Mucosa of gallbladder (tissue), 1 donor: Measurements from ENCODE around the gene MYT1. TPM values are rescaled to one million over a fixed set of nuclear protein-coding genes. Genes with fewer than 3 reads are reported as not detected.
"Not testable (repeated sequence)": the region's sequence is repeated elsewhere in the genome, so short reads cannot be mapped to it uniquely, and the experiment has no call there.

Experiments
- DNase-seq: peaks from one replicate; pipeline ENCODE4 v3.0.0-alpha.2; 2020; ENCODE audit warnings: low spot score
- total RNA-seq: library from RNA; stranded (reverse); gene quantifications from one replicate; pipeline ENCODE4 v1.2.1, GENCODE V29; 2021
- donor health status: DM: no; HTN: no; CAD: no.

Gene MYT1
- total RNA-seq, 1 donor from 2014 or later, result 0.17 TPM

- DNase-seq, result no peak
Measured at GRCh38 chr20:64265201-64265600, 100.9 kb downstream of the MYT1 start.

DNA sequence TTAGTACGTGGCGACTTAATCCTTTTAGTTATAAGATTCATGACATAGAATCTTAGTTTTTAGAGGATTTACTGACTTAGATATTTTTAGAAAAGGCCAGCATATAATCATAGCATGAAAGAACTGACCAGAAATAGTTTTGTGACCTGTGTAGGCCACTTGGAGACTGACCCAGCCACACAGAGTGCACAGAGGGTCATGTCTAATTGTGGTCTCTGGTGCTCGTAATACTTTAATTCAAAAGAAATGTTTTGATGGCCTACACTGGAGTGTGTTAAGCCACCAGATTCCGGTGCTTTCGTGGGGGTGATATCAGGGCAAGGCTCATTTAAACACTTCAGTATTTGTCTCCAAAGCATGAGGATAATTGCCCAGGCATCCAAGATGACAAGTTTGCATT is 102.7 kb downstream of the MYT1 start:
- DNase-seq, result no peak

GRCh38 chr20:64268174-64268573 is 103.9 kb downstream of the MYT1 start:
- no peak for DNase-seq

DNA sequence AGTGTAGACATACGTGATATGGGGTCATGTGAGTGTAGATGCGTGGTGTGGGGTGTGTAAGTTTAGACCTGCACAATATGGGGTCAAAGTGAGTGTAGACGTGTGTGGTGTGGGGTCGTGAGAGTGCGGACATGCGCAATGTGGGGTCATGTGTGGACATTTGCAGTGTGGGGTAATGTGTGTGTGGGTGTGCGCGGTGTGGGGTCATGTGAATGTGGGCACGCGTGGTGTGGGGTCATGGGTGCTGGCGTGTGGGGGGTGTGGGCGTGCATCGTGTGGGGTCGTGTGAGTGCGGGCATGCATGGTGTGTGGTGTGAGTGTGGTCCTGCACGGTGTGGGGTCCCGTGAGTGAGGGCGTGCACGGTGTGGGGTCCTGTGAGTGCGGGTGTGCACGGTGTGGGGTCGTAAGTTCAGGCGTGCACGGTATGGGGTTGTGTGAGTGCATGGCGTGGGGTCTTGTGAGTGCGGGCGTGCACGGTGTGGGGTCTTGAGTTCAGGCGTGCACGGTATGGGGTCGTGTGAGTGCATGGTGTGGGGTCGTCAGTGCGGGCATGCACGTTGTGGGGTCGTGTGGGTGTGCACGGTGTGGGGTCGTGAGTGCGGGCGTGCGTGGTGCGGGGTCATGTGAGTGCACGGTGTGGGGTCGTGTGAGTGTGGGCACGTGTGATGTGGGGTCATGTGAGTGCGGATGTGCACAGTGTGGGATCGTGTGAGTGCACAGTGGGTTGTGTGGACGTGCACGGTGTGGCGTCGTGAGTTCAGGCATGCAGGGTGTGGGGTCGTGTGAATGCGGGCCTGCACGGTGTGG is 105.6 kb downstream of the MYT1 start:
- DNase-seq, result no peak

GRCh38 chr20:64271636-64272035 is 107.4 kb downstream of the MYT1 start:
- DNase-seq, result no peak

- DNase-seq, result no peak
Measured at GRCh38 chr20:64273109-64273508, 108.9 kb downstream of the MYT1 start.

- DNase-seq, result no peak
Measured at GRCh38 chr20:64276817-64277216, 112.6 kb downstream of the MYT1 start.

GRCh38 chr20:64277571-64278316 is 113.5 kb downstream of the MYT1 start:
- no peak for DNase-seq

DNA sequence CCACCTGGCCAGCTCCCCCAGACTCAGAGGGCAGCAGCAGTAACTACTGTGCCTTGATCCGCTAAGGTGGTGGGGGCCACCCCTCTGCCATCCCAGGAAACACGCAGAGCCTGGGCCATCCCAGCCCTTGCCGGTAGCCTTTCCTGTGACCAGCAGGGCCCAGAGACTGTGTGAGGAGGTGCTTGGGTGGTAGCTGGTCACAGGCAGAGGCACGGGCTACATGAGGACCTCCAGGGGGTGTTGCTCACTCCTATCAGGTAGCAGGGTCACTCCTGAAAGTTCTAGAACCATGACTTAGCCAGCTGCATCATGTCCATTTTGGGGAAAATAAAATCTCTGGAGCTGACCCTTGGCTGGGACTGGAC is 114.0 kb downstream of the MYT1 start:
- DNase-seq, result no peak

- no peak for DNase-seq
Measured at GRCh38 chr20:64279826-64280459, 115.7 kb downstream of the MYT1 start.

DNA sequence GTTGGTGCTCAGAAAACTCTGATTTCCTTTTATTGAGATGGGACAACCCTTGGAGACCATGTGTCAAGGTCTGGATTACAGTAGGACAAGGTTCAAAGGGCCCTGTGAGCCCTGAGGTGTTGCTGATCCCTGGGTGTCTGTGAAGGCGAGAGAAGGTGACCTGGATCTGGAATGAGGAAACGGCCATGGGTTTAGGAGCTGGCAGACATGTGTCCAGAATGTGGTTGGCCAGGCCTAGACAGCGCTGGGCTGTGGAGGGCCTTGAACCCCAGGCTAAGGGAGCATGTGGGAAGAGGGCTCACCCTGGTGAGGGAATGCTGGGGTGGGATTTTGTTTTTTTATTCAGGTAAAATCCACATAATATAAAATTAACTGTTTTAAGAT is 116.2 kb downstream of the MYT1 start:
- no peak for DNase-seq

DNA sequence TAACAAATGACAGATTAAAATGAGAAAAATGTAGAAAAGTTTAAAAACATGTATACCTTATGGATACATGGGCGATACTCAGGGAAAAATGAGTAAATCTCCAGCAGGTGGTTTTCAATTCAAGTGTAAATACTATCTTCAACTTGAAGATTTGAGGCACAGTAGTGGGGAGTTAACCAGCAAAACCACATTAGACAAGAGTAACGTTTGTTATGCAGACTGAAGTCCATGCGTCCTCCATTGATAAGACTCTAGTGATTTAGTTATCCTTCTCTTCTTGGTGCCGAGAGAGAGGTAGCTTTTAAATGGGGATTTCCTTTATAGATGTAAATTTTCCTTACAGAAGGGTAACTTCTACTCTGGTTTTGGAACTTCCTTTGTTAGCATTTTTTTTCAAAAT is 119.4 kb downstream of the MYT1 start:
- DNase-seq, result no peak

DNA sequence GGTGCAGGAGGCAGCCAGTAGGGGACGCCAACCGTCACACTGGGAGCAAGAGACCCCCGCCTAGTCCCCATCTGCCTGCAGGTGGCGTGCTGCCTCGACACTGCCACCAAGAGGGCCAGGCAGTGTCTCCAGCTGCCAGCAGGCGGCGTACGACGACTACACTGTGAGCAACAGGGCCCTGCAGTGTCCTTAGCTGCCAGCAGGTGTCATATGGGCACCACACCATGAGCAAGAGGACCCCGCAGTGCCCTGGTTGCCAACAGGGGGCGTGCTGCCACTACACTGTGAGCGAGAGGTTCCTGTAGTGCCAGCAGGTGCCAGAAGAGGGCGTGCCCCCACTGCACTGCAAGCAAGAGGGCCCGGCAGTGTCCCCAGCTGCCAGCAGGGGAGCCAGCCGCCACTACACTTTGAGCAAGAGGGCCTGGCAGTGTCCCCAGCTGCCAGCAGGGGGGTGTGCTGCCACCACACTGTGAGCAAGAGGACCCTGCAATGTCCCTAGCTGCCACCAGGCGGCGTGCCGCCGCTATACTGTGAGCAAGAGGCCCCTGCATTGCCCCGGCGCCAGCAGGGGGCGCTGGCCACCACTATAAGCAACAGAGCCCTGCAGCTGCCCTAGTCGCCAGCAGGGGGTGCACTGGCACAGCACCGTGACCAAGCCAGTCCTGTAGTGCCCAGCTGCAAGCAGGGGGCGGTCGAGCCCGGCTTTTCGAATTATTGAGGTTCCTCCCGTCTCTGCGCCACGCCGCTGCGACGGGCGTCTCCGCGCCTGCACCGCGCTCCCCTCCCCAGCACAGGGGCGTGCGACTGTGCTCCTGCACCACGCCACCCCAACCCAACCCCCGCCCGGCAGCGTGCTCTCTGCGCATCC is 121.6 kb downstream of the MYT1 start:
- DNase-seq, result peak; percentile 42

GRCh38 chr20:64286447-64287263 is 122.4 kb downstream of the MYT1 start:
- DNase-seq, result not testable (repeated sequence)

- not testable (repeated sequence) for DNase-seq
Measured at GRCh38 chr20:64287264-64287590, 123.0 kb downstream of the MYT1 start.

Other genes starting within 250 kb of the MYT1 start
- 42.4 TPM for gene UCKL1, start 208.0 kb upstream of the MYT1 start, total RNA-seq
- 26.1 TPM for gene ZNF512B, start 194.5 kb upstream of the MYT1 start, total RNA-seq
- 12.7 TPM for gene SAMD10, start 184.8 kb upstream of the MYT1 start, total RNA-seq
- 74.7 TPM for gene PRPF6, start 183.3 kb upstream of the MYT1 start, total RNA-seq
- gene C20orf204, start 128.3 kb upstream of the MYT1 start, total RNA-seq, result 1.7 TPM
- gene SOX18, start 114.8 kb upstream of the MYT1 start, total RNA-seq, result 30.1 TPM
- 64.2 TPM for gene TCEA2, start 101.3 kb upstream of the MYT1 start, total RNA-seq
- gene RGS19, start 84.9 kb upstream of the MYT1 start, total RNA-seq, result 18.2 TPM
- 1.7 TPM for gene OPRL1, start 84.4 kb upstream of the MYT1 start, total RNA-seq
- gene LKAAEAR1, start 80.1 kb upstream of the MYT1 start, total RNA-seq, result not detected
- gene NPBWR2, start 56.9 kb upstream of the MYT1 start, total RNA-seq, result not detected
- 69.3 TPM for gene PCMTD2, start 91.3 kb downstream of the MYT1 start, total RNA-seq